Activated B cell treated with CpG ODN at 0.5 μM for 24 hours (primary cell): ENCODE results near the gene NLRP7. TPM values are rescaled to one million over a fixed set of nuclear protein-coding genes. Genes with fewer than 3 reads are reported as not detected.

Source experiments
- ATAC-seq: fragments of 200-7000 bp; cut with Tn5 transposase; one replicate; pipeline ENCODE4 v1.10.0; 2021; ENCODE audit warnings: low read depth, mild to moderate bottlenecking, moderate library complexity
- CTCF ChIA-PET: fragments of 350-600 bp; sonication (Branson Sonifier 250); formaldehyde crosslinking; loops from one replicate; lab custom pipeline; 2021; ENCODE audit warnings: antibody characterized with exemption; lab: Charles Lee
- POLR2A ChIA-PET: fragments of 350-600 bp; sonication (Branson Sonifier 250); formaldehyde crosslinking; loops from one replicate; lab custom pipeline; 2021; ENCODE audit warnings: antibody characterized with exemption; lab: Charles Lee
- DNase-seq: peaks from one replicate; pipeline ENCODE4 v3.0.0; 2022
- H3K27ac Mint-ChIP-seq: one replicate; pipeline ENCODE4 v1.8.0; 2020; ENCODE audit warnings: mixed read lengths
- H3K27me3 Mint-ChIP-seq: one replicate; pipeline ENCODE4 v1.8.0; 2021; ENCODE audit warnings: mixed read lengths
- H3K36me3 Mint-ChIP-seq: one replicate; pipeline ENCODE4 v1.8.0; 2021; ENCODE audit warnings: low read depth, mixed read lengths
- H3K4me1 Mint-ChIP-seq: one replicate; pipeline ENCODE4 v1.8.0; 2021; ENCODE audit warnings: mixed read lengths
- H3K4me3 Mint-ChIP-seq: one replicate; pipeline ENCODE4 v1.8.0; 2020; ENCODE audit warnings: mild to moderate bottlenecking, mixed read lengths
- H3K9me3 Mint-ChIP-seq: one replicate; pipeline ENCODE4 v1.8.0; 2020; ENCODE audit warnings: mixed read lengths
- intact Hi-C: fragments of 100-400 bp; cut with micrococcal nuclease; formaldehyde crosslinking; loops from one replicate; pipeline ENCODE4 v1.15.1; 2024
- total RNA-seq: library from RNA; stranded (reverse); gene quantifications from 2 replicates; pipeline ENCODE4 v1.2.3, GENCODE V29; 2022
- TF ChIP-seq, protein P1 (sequence below): fragments of 200-600 bp; IDR thresholded peaks from one replicate; pipeline ENCODE4 v1.8.0; 2022; ENCODE audit warnings: antibody characterized with exemption, mild to moderate bottlenecking

NLRP7 gene
- total RNA-seq, 1 donor from 2014 or later, result 0.33 TPM

DNA sequence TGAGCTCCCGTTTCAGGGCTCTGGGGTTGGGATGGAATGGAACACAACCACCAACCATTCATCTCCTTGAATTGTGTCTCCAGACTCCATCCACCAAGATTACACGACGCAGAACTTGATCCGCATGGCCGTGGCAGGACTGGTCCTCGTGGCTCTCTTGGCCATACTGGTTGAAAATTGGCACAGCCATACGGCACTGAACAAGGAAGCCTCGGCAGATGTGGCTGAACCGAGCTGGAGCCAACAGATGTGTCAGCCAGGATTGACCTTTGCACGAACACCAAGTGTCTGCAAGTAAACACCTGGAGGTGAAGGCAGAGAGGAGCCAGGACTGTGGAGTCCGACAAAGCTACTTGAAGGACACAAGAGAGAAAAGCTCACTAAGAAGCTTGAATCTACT, 57.8 kb downstream of the NLRP7 start:
- intact Hi-C loops, result no loop called here
- DNase-seq (no peak), ATAC-seq (no peak)
- H3K4me1 Mint-ChIP-seq, result no peaks in the 10 kb centered on the region
- H3K4me3 Mint-ChIP-seq, result no peak overlapping the region
- ChIA-PET POLR2A (no interaction called here), CTCF (no interaction called here)
- peaks cover 4% of the 10 kb centered on the region for H3K27me3 Mint-ChIP-seq
- no peak overlapping the region for H3K27ac Mint-ChIP-seq
- TF ChIP-seq, protein P1, sequence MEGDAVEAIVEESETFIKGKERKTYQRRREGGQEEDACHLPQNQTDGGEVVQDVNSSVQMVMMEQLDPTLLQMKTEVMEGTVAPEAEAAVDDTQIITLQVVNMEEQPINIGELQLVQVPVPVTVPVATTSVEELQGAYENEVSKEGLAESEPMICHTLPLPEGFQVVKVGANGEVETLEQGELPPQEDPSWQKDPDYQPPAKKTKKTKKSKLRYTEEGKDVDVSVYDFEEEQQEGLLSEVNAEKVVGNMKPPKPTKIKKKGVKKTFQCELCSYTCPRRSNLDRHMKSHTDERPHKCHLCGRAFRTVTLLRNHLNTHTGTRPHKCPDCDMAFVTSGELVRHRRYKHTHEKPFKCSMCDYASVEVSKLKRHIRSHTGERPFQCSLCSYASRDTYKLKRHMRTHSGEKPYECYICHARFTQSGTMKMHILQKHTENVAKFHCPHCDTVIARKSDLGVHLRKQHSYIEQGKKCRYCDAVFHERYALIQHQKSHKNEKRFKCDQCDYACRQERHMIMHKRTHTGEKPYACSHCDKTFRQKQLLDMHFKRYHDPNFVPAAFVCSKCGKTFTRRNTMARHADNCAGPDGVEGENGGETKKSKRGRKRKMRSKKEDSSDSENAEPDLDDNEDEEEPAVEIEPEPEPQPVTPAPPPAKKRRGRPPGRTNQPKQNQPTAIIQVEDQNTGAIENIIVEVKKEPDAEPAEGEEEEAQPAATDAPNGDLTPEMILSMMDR, result no peak
- no peaks in the 10 kb centered on the region for H3K36me3 Mint-ChIP-seq
- H3K9me3 Mint-ChIP-seq, result no peaks in the 10 kb centered on the region

DNA sequence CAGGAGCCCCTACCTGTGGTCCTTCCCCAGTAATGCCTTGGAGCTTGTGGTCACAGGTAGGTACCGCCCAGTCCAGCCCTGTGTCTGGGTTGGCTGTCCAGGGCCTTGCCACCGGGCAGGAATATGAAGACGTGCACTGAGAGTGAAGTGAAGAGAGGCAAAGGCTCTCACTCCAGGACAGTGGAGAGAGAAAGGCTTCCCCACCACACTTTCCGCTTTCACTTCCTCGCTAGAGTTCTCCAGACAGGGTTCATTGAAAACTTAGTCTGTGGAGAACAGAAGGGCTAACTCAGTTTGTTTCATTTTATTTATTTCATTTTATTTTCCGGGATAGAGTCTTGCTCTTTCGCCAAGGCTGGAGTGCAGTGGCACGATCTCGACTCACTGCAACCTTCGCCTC, 59.1 kb downstream of the NLRP7 start:
- H3K4me3 Mint-ChIP-seq, result no peak overlapping the region
- TF ChIP-seq, protein P1, result no peak
- no peaks in the 10 kb centered on the region for H3K4me1 Mint-ChIP-seq
- intact Hi-C loops, result no loop called here
- no peak overlapping the region for H3K27ac Mint-ChIP-seq
- CTCF ChIA-PET, result no interaction called here
- H3K36me3 Mint-ChIP-seq, result no peaks in the 10 kb centered on the region
- POLR2A ChIA-PET, result no interaction called here
- H3K27me3 Mint-ChIP-seq, result peaks cover 4% of the 10 kb centered on the region
- ATAC-seq, result no peak
- no peaks in the 10 kb centered on the region for H3K9me3 Mint-ChIP-seq
- DNase-seq, result no peak

DNA sequence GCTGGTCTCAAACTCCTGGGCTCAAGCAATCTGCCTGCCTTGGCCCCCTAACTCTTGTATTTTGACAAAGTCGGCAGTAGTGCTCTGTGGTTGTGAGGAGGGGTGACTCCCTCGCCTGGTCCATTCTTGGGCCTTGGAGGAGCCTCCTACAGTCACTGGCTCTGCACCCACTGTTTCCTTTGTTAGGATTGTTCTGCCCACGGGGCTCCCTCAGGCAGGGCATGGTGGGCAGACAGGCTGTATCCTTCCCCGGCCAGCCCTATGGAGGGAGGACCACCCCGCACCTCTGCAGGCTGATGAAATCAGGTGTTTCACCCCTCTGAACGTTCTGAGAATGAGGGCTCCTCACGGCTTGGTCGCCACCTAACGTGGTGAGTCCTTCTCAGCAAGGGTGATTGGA, 64.1 kb downstream of the NLRP7 start:
- Mint-ChIP-seq H3K27me3 (peaks cover 26% of the 10 kb centered on the region), H3K4me1 (peaks cover 4% of the 10 kb centered on the region), H3K9me3 (no peaks in the 10 kb centered on the region), H3K36me3 (no peaks in the 10 kb centered on the region), H3K4me3 (no peak overlapping the region), H3K27ac (no peak overlapping the region)
- no peak for DNase-seq
- ChIA-PET POLR2A (no interaction called here), CTCF (interaction anchor here (1.3 kb wide), 1 partner anchor 621 kb away, joined by 3 read pairs; no protein-coding TSS in a partner anchor)
- intact Hi-C loops, result loop anchor here (5.0 kb wide), 1 partner anchor 619 kb away; no protein-coding TSS in a partner anchor
- TF ChIP-seq, protein P1, result no peak
- ATAC-seq, result no peak

DNA sequence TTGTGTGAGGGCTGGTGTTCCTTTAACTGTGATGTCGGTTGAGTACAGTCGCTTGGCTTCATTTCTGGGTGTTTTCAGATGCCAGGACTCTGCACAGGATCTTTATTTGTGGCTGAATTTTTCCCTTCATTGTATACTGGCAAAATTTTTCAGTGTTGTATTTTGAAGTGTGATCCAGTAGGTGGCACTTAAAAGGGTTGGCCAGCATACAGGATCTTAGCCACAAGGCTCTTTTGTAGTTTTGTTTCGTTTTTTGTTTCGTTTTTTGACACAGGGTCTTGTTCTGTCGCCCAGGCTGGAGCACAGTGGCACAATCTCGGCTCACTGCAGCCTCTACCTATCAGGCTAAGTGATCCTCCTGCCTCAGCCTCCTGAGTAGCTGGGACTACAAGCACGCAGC, 64.6 kb downstream of the NLRP7 start:
- CTCF ChIA-PET, result interaction anchor here (1.3 kb wide), 1 partner anchor 621 kb away, joined by 3 read pairs; no protein-coding TSS in a partner anchor
- intact Hi-C loops, result loop anchor here (5.0 kb wide), 1 partner anchor 620 kb away; no protein-coding TSS in a partner anchor
- no peak overlapping the region for H3K4me3 Mint-ChIP-seq

DNA sequence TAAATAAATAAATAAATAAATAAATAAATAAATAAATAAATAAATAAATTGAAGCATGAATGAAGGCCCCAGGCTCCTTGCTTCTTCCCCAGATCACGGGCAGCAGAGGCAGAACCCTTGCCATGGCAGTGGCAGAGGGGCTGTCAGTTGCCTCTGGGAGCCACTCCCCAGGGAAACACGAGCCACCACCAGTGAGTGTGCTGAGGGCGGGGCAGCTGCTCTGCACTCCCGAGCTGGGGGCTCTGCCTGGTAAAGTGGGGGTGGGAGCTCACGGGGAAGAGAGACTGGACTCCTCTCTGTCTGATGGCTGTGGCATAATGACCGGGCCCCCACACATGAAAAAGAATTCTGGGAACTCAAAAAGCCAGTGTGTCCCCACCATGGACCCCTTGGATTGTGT, 65.4 kb downstream of the NLRP7 start:
- ATAC-seq, result no peak
- CTCF ChIA-PET, result interaction anchor here (1.0 to 1.3 kb wide), 3 partner anchors 49 to 622 kb away, joined by 3 to 5 read pairs (median 3); no protein-coding TSS in a partner anchor
- Mint-ChIP-seq H3K9me3 (no peaks in the 10 kb centered on the region), H3K27me3 (peaks cover 26% of the 10 kb centered on the region), H3K4me1 (peaks cover 4% of the 10 kb centered on the region), H3K4me3 (no peak overlapping the region), H3K27ac (no peak overlapping the region), H3K36me3 (no peaks in the 10 kb centered on the region)
- POLR2A ChIA-PET, result no interaction called here
- TF ChIP-seq, protein P1, result no peak
- DNase-seq, result no peak
- intact Hi-C loops, result loop anchor here (5.0 kb wide), 1 partner anchor 620 kb away; no protein-coding TSS in a partner anchor

More for the DNA sequence above, 64.6 kb downstream of the NLRP7 start:
- ATAC-seq, result no peak
- H3K27ac Mint-ChIP-seq, result no peak overlapping the region
- no peaks in the 10 kb centered on the region for H3K36me3 Mint-ChIP-seq
- DNase-seq, result no peak
- H3K4me1 Mint-ChIP-seq, result peaks cover 4% of the 10 kb centered on the region
- H3K27me3 Mint-ChIP-seq, result peaks cover 26% of the 10 kb centered on the region
- TF ChIP-seq, protein P1, result no peak
- no peaks in the 10 kb centered on the region for H3K9me3 Mint-ChIP-seq
- POLR2A ChIA-PET, result no interaction called here
